IMR-90 (cell line): Measurements from ENCODE around the gene GAS5.

Experiments
- BHLHE40 ChIP-seq: fragments of 150-350 bp; IDR thresholded peaks from 2 replicates; pipeline ENCODE4 v1.6.1; 2016; ENCODE audit warnings: mild to moderate bottlenecking, low read depth, low read length
- CEBPB ChIP-seq: IDR thresholded peaks from 2 replicates; pipeline ENCODE4 v1.6.1; 2012; ENCODE audit warnings: low read depth, low read length, improper control_type of control experiment
- FOS ChIP-seq: fragments of 150-350 bp; IDR thresholded peaks from 2 replicates; pipeline ENCODE4 v1.6.1; 2016; ENCODE audit warnings: low read depth, low read length
- MAFK ChIP-seq: IDR thresholded peaks from 2 replicates; pipeline ENCODE4 v1.6.1; 2012; ENCODE audit warnings: low read depth, low read length, improper control_type of control experiment
- MAZ ChIP-seq: IDR thresholded peaks from 2 replicates; pipeline ENCODE4 v1.6.1; 2012; ENCODE audit warnings: low read depth, mild to moderate bottlenecking, low read length, improper control_type of control experiment, moderate library complexity, borderline replicate concordance
- MXI1 ChIP-seq: IDR thresholded peaks from 2 replicates; pipeline ENCODE4 v1.6.1; 2012; ENCODE audit warnings: low read depth, mild to moderate bottlenecking, low read length, moderate library complexity, borderline replicate concordance
- POLR2A ChIP-seq: IDR thresholded peaks from 2 replicates; pipeline ENCODE4 v1.6.1; 2012; ENCODE audit warnings: mild to moderate bottlenecking, low read depth, low read length
- RAD21 ChIP-seq: IDR thresholded peaks from 2 replicates; pipeline ENCODE4 v1.6.1; 2012; ENCODE audit warnings: low read length, improper control_type of control experiment
- RCOR1 ChIP-seq: IDR thresholded peaks from 2 replicates; pipeline ENCODE4 v1.6.1; 2012; ENCODE audit warnings: mild to moderate bottlenecking, low read length, improper control_type of control experiment; ENCODE audit not compliant: insufficient replicate concordance
- RFX5 ChIP-seq: IDR thresholded peaks from 2 replicates; pipeline ENCODE4 v1.8.0; 2012; ENCODE audit warnings: low read depth, mild to moderate bottlenecking, low read length, moderate library complexity
- TF ChIP-seq, protein P1 (sequence below): conservative IDR thresholded peaks from 2 replicates; pipeline ENCODE4 v1.5.1; 2012; ENCODE audit warnings: mild to moderate bottlenecking, low read depth, low read length, improper control_type of control experiment
- TF ChIP-seq, protein P2 (sequence below): fragments of 150-350 bp; IDR thresholded peaks from 2 replicates; pipeline ENCODE4 v1.6.1; 2017; ENCODE audit warnings: mild to moderate bottlenecking, antibody characterized with exemption, low read length, low read depth

DNA sequence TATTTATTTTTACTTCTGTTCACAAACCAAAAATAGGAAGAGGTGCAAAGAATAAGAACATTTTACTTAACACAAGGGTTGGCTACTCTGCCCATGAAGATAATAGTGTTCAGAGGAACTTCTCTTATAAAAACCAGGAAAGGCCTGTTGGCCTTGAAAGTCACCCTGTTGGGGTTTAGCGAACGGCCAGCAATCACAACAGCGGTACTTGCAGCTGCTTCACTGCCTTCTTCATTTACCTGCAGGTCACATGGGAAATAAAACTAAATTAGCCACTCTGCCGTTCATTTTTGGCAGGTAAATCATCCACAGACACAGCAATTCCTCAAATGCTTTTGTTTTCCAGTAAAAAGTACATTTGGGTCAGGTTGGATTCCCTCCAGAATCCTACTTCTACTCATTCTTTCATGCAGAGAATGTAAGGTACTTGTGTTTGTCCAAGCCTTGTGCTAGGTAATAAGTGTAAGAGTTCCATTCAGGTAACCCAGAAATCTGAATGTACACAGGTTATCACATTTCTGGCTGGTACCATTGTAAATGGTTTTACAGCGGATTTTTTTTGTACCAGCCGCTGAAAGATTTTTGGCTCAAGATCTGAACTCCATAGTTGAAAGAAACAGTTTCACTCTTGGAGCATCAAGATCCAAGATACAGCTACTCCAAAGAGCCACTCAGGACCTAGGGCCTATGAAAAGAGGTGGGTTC lies 36.2 kb upstream of the GAS5 start:
- TF ChIP-seq, protein P1, sequence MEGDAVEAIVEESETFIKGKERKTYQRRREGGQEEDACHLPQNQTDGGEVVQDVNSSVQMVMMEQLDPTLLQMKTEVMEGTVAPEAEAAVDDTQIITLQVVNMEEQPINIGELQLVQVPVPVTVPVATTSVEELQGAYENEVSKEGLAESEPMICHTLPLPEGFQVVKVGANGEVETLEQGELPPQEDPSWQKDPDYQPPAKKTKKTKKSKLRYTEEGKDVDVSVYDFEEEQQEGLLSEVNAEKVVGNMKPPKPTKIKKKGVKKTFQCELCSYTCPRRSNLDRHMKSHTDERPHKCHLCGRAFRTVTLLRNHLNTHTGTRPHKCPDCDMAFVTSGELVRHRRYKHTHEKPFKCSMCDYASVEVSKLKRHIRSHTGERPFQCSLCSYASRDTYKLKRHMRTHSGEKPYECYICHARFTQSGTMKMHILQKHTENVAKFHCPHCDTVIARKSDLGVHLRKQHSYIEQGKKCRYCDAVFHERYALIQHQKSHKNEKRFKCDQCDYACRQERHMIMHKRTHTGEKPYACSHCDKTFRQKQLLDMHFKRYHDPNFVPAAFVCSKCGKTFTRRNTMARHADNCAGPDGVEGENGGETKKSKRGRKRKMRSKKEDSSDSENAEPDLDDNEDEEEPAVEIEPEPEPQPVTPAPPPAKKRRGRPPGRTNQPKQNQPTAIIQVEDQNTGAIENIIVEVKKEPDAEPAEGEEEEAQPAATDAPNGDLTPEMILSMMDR = no peak
- TF ChIP-seq RFX5 (no peak), CEBPB (no peak), POLR2A (no peak), MXI1 (no peak), RAD21 (no peak), MAZ (no peak), BHLHE40 (no peak), RCOR1 (no peak), MAFK (no peak), FOS (no peak)
- TF ChIP-seq, protein P2, sequence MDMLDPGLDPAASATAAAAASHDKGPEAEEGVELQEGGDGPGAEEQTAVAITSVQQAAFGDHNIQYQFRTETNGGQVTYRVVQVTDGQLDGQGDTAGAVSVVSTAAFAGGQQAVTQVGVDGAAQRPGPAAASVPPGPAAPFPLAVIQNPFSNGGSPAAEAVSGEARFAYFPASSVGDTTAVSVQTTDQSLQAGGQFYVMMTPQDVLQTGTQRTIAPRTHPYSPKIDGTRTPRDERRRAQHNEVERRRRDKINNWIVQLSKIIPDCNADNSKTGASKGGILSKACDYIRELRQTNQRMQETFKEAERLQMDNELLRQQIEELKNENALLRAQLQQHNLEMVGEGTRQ = no peak
